Nephron progenitor cell (in vitro differentiated cells): ENCODE measurements around the gene DHX34.

Experiments used
- DNase-seq: peaks from one replicate; pipeline ENCODE4 v3.0.0; 2021
- H3K27ac Mint-ChIP-seq: 2 replicates; pipeline ENCODE4 v1.8.0; 2021; ENCODE audit warnings: mild to moderate bottlenecking, moderate library complexity, mixed read lengths
- H3K27me3 Mint-ChIP-seq: 2 replicates; pipeline ENCODE4 v1.8.0; 2021; ENCODE audit warnings: mild to moderate bottlenecking, low read depth, mixed read lengths; ENCODE audit not compliant: poor library complexity
- H3K36me3 Mint-ChIP-seq: 2 replicates; pipeline ENCODE4 v1.8.0; 2021; ENCODE audit warnings: low read depth, mixed read lengths
- H3K4me1 Mint-ChIP-seq: 2 replicates; pipeline ENCODE4 v1.8.0; 2021; ENCODE audit warnings: mixed read lengths
- H3K4me3 Mint-ChIP-seq: 2 replicates; pipeline ENCODE4 v1.8.0; 2021; ENCODE audit warnings: mild to moderate bottlenecking, moderate library complexity, mixed read lengths
- H3K9me3 Mint-ChIP-seq: 2 replicates; pipeline ENCODE4 v1.8.0; 2021; ENCODE audit warnings: mild to moderate bottlenecking, moderate library complexity, mixed read lengths
- CTCF ChIP-seq: fragments of 200-600 bp; sonication (generic); IDR thresholded peaks from 2 replicates; pipeline ENCODE4 v1.5.0; 2021; ENCODE audit warnings: antibody characterized with exemption

The DHX34 gene

DNA sequence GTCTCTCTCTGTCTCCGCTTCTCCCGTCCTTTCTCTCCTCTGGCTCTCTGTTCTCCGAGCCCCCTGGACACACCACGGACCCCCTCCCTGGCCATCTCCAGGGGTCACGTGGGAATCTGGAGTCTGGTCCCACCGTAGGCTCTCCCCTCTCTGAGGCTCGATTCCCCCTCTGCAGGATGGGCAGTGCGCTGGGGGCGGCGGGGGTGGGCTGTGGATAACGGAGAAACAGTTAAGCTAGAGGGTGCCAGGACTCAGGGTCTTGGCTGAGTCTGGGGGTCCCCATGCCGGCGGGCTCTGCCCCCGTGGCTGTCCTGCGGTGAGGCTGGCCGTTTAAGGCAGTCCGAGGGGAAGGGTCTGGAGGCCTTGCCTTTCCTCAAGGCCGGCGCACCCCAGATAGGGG is 70.7 kb downstream of the DHX34 start:
- H3K27me3 Mint-ChIP-seq, result peaks cover 89% of the 10 kb centered on the region
- no peak for TF ChIP-seq CTCF
- peaks cover 12% of the 10 kb centered on the region for H3K36me3 Mint-ChIP-seq
- peak overlapping the region; percentile 75 for H3K4me3 Mint-ChIP-seq
- no peak overlapping the region for H3K27ac Mint-ChIP-seq
- no peaks in the 10 kb centered on the region for H3K9me3 Mint-ChIP-seq
- H3K4me1 Mint-ChIP-seq, result peaks cover 69% of the 10 kb centered on the region
- peak; percentile 22 for DNase-seq

DNA sequence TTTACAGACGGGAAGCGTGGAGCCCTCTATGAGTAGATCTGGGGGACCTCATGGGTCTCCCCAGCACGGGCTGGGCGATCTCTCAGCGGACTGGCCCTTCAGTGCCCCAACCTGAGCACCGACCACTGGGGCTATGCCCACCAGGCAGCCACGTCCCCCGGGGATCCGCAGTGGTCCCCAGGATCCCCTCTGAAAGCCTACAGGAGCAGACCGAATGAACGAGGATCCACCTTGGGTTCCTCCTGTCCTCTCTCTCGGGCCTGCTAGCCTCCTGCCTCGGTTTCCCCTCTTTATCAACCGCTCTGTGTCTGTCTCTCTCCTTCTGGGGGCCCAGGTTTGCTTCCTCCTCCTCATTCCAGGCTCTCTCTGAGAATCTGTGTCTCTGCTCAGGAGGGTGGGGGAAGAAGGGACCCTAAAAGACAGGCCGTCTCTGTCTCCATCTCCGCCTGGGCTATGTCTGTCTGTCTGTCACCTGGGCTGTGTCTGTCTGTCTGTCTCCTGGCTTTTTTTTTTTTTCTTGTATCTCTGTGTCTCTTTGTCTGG is 72.2 kb downstream of the DHX34 start:
- Mint-ChIP-seq H3K36me3 (peaks cover under 1% of the 10 kb centered on the region), H3K4me3 (peak overlapping the region; percentile 75), H3K4me1 (peaks cover 69% of the 10 kb centered on the region), H3K27ac (peak overlapping the region; percentile 57), H3K27me3 (peaks cover 89% of the 10 kb centered on the region), H3K9me3 (no peaks in the 10 kb centered on the region)
- no peak for DNase-seq
- no peak for TF ChIP-seq CTCF

GRCh38 chr19:47421844-47422395 is 72.8 kb downstream of the DHX34 start:
- peaks cover 87% of the 10 kb centered on the region for H3K27me3 Mint-ChIP-seq
- no peaks in the 10 kb centered on the region for H3K36me3 Mint-ChIP-seq

GRCh38 chr19:47422417-47423163 is 73.5 kb downstream of the DHX34 start:
- Mint-ChIP-seq H3K36me3 (no peaks in the 10 kb centered on the region), H3K4me1 (peaks cover 58% of the 10 kb centered on the region), H3K27me3 (peaks cover 80% of the 10 kb centered on the region), H3K4me3 (peak overlapping the region; percentile 79), H3K9me3 (no peaks in the 10 kb centered on the region), H3K27ac (peak overlapping the region; percentile 41)
- DNase-seq, result no peak
- no peak for TF ChIP-seq CTCF

More at GRCh38 chr19:47421844-47422395, 72.8 kb downstream of the DHX34 start:
- peaks cover 64% of the 10 kb centered on the region for H3K4me1 Mint-ChIP-seq
- peak overlapping the region; percentile 57 for H3K27ac Mint-ChIP-seq
- DNase-seq, result peak; percentile 85
- no peaks in the 10 kb centered on the region for H3K9me3 Mint-ChIP-seq
- H3K4me3 Mint-ChIP-seq, result peak overlapping the region; percentile 79
- no peak for TF ChIP-seq CTCF

DNA sequence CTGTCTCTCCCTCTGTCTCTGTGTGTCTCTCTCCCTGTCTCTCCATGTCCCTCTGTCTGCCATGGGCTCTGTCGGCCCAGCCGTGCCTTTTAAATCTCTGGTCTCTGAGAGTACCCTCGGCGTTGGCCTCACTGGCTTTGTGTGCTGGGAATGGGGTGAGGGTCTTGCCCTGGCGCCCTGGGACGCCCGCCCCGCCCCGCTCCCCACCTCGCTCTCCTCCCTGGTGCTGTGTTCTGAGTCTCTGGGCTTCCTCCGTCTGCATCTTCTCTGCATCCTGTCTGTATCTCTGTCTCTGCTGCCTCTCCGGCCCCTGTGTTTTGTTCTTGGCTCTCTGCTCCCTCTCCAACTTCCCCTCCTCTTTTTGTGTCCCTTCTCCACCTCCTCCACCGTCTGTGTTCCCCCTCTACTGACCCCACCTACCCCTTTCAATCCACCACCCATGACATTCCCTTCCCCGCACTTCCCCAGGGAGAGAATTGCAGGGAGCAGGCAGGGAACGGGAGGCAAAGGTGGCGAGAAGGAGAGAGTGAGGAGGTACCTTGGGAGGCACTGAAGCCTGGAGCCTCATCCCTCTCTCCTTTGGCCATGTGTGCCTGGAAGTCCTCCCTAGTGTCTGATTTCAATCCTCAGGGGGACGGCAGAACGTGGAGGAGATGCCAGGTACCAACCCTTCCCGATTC is 74.2 kb downstream of the DHX34 start:
- H3K27me3 Mint-ChIP-seq, result peaks cover 72% of the 10 kb centered on the region
- peaks cover 50% of the 10 kb centered on the region for H3K4me1 Mint-ChIP-seq
- DNase-seq, result no peak
- no peak overlapping the region for H3K27ac Mint-ChIP-seq
- no peak for TF ChIP-seq CTCF
- no peaks in the 10 kb centered on the region for H3K9me3 Mint-ChIP-seq
- no peaks in the 10 kb centered on the region for H3K36me3 Mint-ChIP-seq
- H3K4me3 Mint-ChIP-seq, result peak overlapping the region; percentile 79
